Endothelial cell of umbilical vein (primary cell): Measurements from ENCODE around the gene NOPCHAP1. TPM values are rescaled to one million over a fixed set of nuclear protein-coding genes. Genes with fewer than 3 reads are reported as not detected.

ENCODE experiments used
- BruUV-seq: library from RNA; stranded (reverse); fragments of 400-500 nt; replicated peaks from 2 replicates; lab custom pipeline; 2021; lab: Mats Ljungman, UMichigan
- CTCF ChIA-PET: fragments of 300-600, 350-600 bp; sonication (Branson Sonifier 250); formaldehyde crosslinking; loops from one replicate; lab custom pipeline; 2021; ENCODE audit warnings: antibody characterized with exemption, inconsistent platforms; lab: Charles Lee
- POLR2A ChIA-PET: fragments of 300-600, 350-600 bp; sonication (Branson Sonifier 250); formaldehyde crosslinking; loops from one replicate; lab custom pipeline; 2021; ENCODE audit warnings: antibody characterized with exemption, inconsistent platforms; lab: Charles Lee
- DNase-seq: peaks from one replicate; pipeline ENCODE4 v3.0.0-alpha.2; 2011; ENCODE audit warnings: low read depth, low spot score
- FAIRE-seq: peaks from 2 replicates; lab custom pipeline; 2011; peaks lifted over from hg19 to GRCh38; lab: Jason Lieb, UNC
- H2AFZ ChIP-seq: 2 replicates; pipeline ENCODE4 v1.6.0; 2012; ENCODE audit warnings: low read depth, low read length, control low read depth, inconsistent platforms
- H3K27ac ChIP-seq: 2 replicates; pipeline ENCODE4 v1.5.1; 2011; ENCODE audit warnings: low read depth, mild to moderate bottlenecking, control low read depth, low read length, moderate library complexity; ENCODE audit not compliant: insufficient read depth
- H3K27me3 ChIP-seq, 2 experiments: 2 replicates each; pipeline versions ENCODE4 v1.6.0 to v1.6.1; 2011; ENCODE audit warnings: low read length in 2 of 2, mixed read lengths in 1 of 2; ENCODE audit not compliant: control insufficient read depth in 2 of 2, insufficient read depth in 2 of 2
- H3K36me3 ChIP-seq, 2 experiments: 2 replicates in 1 of 2; 3 replicates in 1 of 2; pipeline ENCODE4 v1.5.1; 2011; ENCODE audit warnings: low read length in 2 of 2, mild to moderate bottlenecking in 1 of 2, moderate library complexity in 1 of 2; ENCODE audit not compliant: control insufficient read depth in 2 of 2, insufficient read depth in 2 of 2; ENCODE audit errors: extremely low read depth in 1 of 2
- H3K4me1 ChIP-seq: 3 replicates; pipeline ENCODE4 v1.5.1; 2011; ENCODE audit warnings: mild to moderate bottlenecking, low read length; ENCODE audit not compliant: control insufficient read depth, insufficient read depth; ENCODE audit errors: extremely low read depth
- H3K4me2 ChIP-seq: 2 replicates; pipeline ENCODE4 v1.6.1; 2011; ENCODE audit warnings: low read length, control low read depth, mixed read lengths; ENCODE audit not compliant: insufficient read depth
- H3K4me3 ChIP-seq, 3 experiments: fragments of 200-600 bp in 1 of 3; sonication (generic), shearing (Covaris generic) in 1 of 3; replicated peaks in 1 of 3; 2 replicates each; pipeline ENCODE4 v1.5.1; 2011 to 2016; ENCODE audit warnings: control low read depth in 3 of 3, low read length in 3 of 3, mild to moderate bottlenecking in 2 of 3, inconsistent platforms in 1 of 3, low read depth in 1 of 3, moderate library complexity in 1 of 3; ENCODE audit not compliant: insufficient read depth in 1 of 3
- H3K79me2 ChIP-seq: 2 replicates; pipeline ENCODE4 v1.6.0; 2012; ENCODE audit warnings: low read length, inconsistent platforms; ENCODE audit not compliant: control insufficient read depth, insufficient read depth
- H3K9ac ChIP-seq: replicated peaks from 2 replicates; pipeline ENCODE3; 2011; ENCODE audit warnings: low read length, control low read depth; ENCODE audit not compliant: insufficient read depth; ENCODE audit errors: extremely low read depth
- H3K9me1 ChIP-seq: replicated peaks from 3 replicates; pipeline ENCODE4 v1.6.0; 2011; ENCODE audit warnings: mild to moderate bottlenecking, low read length; ENCODE audit not compliant: control insufficient read depth, insufficient read depth; ENCODE audit errors: extremely low read depth
- H3K9me3 ChIP-seq: replicated peaks from 2 replicates; pipeline ENCODE4 v1.5.1; 2012; ENCODE audit warnings: low read length, inconsistent platforms; ENCODE audit not compliant: control insufficient read depth, insufficient read depth
- H4K20me1 ChIP-seq: replicated peaks from 2 replicates; pipeline ENCODE3; 2011; ENCODE audit warnings: mild to moderate bottlenecking, low read length; ENCODE audit not compliant: control insufficient read depth, insufficient read depth; ENCODE audit errors: extremely low read depth
- CTCF ChIP-seq, 2 donors: IDR thresholded peaks; 1 replicate in 1 of 2; 2 replicates in 1 of 2; pipeline ENCODE4 v1.5.1; 2011; ENCODE audit warnings: low read length in 2 of 2, mild to moderate bottlenecking in 2 of 2, moderate library complexity in 2 of 2, control low read depth in 1 of 2, inconsistent platforms in 1 of 2, low read depth in 1 of 2; ENCODE audit not compliant: insufficient read depth in 1 of 2; ENCODE audit errors: extremely low read depth in 1 of 2
- EZH2 ChIP-seq: IDR thresholded peaks from 2 replicates; pipeline ENCODE4 v1.6.1; 2012; ENCODE audit warnings: borderline replicate concordance, low read depth, mild to moderate bottlenecking, moderate library complexity, low read length, inconsistent platforms; ENCODE audit not compliant: severe bottlenecking
- FOS ChIP-seq: IDR thresholded peaks from 2 replicates; pipeline ENCODE4 v1.6.1; 2011; ENCODE audit warnings: mild to moderate bottlenecking, low read length, moderate library complexity, borderline replicate concordance; ENCODE audit not compliant: insufficient read depth
- GATA2 ChIP-seq: IDR thresholded peaks from 2 replicates; pipeline ENCODE4 v1.7.0; 2011; ENCODE audit warnings: low read depth, mild to moderate bottlenecking, moderate library complexity, mixed read lengths, low read length; ENCODE audit not compliant: insufficient read length, insufficient read depth
- JUN ChIP-seq: IDR thresholded peaks from 2 replicates; pipeline ENCODE4 v1.6.1; 2011; ENCODE audit warnings: borderline replicate concordance, low read depth; ENCODE audit not compliant: insufficient read length, insufficient read depth
- MAX ChIP-seq: IDR thresholded peaks from 2 replicates; pipeline ENCODE4 v1.6.1; 2011; ENCODE audit not compliant: insufficient read depth, insufficient read length
- MYC ChIP-seq: IDR thresholded peaks from one replicate; pipeline ENCODE4 v1.6.1; 2011; ENCODE audit warnings: mild to moderate bottlenecking, low read depth, low read length
- POLR2A ChIP-seq: IDR thresholded peaks from 2 replicates; pipeline ENCODE4 v1.6.1; 2012; ENCODE audit warnings: low read depth, mild to moderate bottlenecking, control low read depth, low read length
- POLR2AphosphoS5 ChIP-seq: IDR thresholded peaks from 2 replicates; pipeline ENCODE4 v1.6.1; 2012; ENCODE audit warnings: low read depth, mild to moderate bottlenecking, control low read depth, low read length, moderate library complexity; ENCODE audit not compliant: insufficient read depth
- dilution Hi-C: fragments of 300-500 bp; cut with MboI; formaldehyde crosslinking; loops from one replicate; pipeline ENCODE4 v1.15.0; 2019; ENCODE audit warnings: low sequenced_read_pairs; ENCODE audit not compliant: extremely low pct_ligation_motif_present
- intact Hi-C: fragments of 100-400 bp; cut with micrococcal nuclease; formaldehyde crosslinking; loops from one replicate; pipeline ENCODE4 v1.10.0; 2022
- polyA plus RNA-seq, 4 experiments: library from polyadenylated mRNA; depleted of rRNA in 3 of 4; stranded (reverse) in 3 of 4; unstranded in 1 of 4; fragments of >200 nt; gene quantifications; 2 replicates each; pipeline versions ENCODE4 v1.2.1 to v1.2.3, GENCODE V29; 2011 to 2012; ENCODE audit warnings: missing spikeins in 1 of 4
- total RNA-seq: library from RNA; stranded (reverse); gene quantifications from 2 replicates; pipeline ENCODE4 v1.2.3, GENCODE V29; 2021

Gene NOPCHAP1
- total and polyA plus RNA-seq, 2 donors (not counting 3 experiments of a cell fraction or from before 2014, with no cell fraction given): 6.1 to 17.8 TPM

- DNase-seq (no peak), FAIRE-seq (no peak)
- Histone ChIP-seq H3K9me3 (no peaks in the 10 kb centered on the region), H3K4me1 (no peaks in the 10 kb centered on the region), H4K20me1 (no peaks in the 10 kb centered on the region), H2AFZ (no peak overlapping the region), H3K79me2 (no peaks in the 10 kb centered on the region), H3K4me2 (no peak overlapping the region), H3K9me1 (no peaks in the 10 kb centered on the region), H3K27me3 (no peaks in the 10 kb centered on the region), H3K27ac (no peak overlapping the region), H3K9ac (no peak overlapping the region), H3K36me3 (no peaks in the 10 kb centered on the region), H3K4me3 (no peak overlapping the region)
- TF ChIP-seq MAX: no peak
- TF ChIP-seq POLR2AphosphoS5: no peak
- no peak for TF ChIP-seq POLR2A
- TF ChIP-seq CTCF (IDR thresholded peaks at IDR 0.05; ENCODE audit: extremely low read depth in 1 of 2, insufficient read depth in 1 of 2, low read depth in 1 of 2, low read length in 2 of 2): no peak
- no peak for TF ChIP-seq FOS
- TF ChIP-seq MYC: no peak
- TF ChIP-seq JUN: no peak
- no peak for TF ChIP-seq GATA2
- no peak for TF ChIP-seq EZH2
- intact Hi-C loops: no loop called here
- POLR2A ChIA-PET: no interaction called here
- dilution Hi-C loops: no loop called here
- no TSS peak for BruUV-seq
- CTCF ChIA-PET: interaction anchor here (1.1 to 1.3 kb wide), 3 partner anchors 8 to 253 kb away, joined by 3 to 4 read pairs (median 3); no protein-coding TSS in a partner anchor
These were observed 47.7 kb upstream of the NOPCHAP1 start for GRCh38 chr12:104938371-104938770.
